Body of pancreas (tissue), 4 donors: ENCODE results near the gene OR11A1.

Source experiments
- CTCF ChIP-seq, 7 experiments: fragments of 450-650 bp in 4 of 7; fragments of 200-600 bp in 3 of 7; sonication (generic) in 3 of 7; IDR thresholded peaks; one replicate each; pipeline ENCODE4 v1.5.1; 2016 to 2019; ENCODE audit warnings: antibody characterized with exemption in 7 of 7
- POLR2A ChIP-seq, 3 donors: fragments of 450-650 bp; IDR thresholded peaks; one replicate each; pipeline ENCODE4 v1.6.1; 2016; ENCODE audit warnings: antibody characterized with exemption in 3 of 3, mild to moderate bottlenecking in 2 of 3

- TF ChIP-seq CTCF (IDR thresholded peaks at IDR 0.05) (no peak), POLR2A (IDR thresholded peaks at IDR 0.05) (no peak)
Measured at GRCh38 chr6:29499704-29500103, 42.8 kb upstream of the OR11A1 start.
